GM19099 (cell line): ENCODE results near the gene PIK3C2G.

ENCODE experiments used
- POLR2A ChIP-seq: IDR thresholded peaks from 3 replicates; pipeline ENCODE4 v1.6.1; 2011; ENCODE audit warnings: low read depth; ENCODE audit not compliant: insufficient read length; ENCODE audit errors: extremely low read depth

The PIK3C2G gene

GRCh38 chr12:18564306-18564705 is 303.0 kb downstream of the PIK3C2G start:
- TF ChIP-seq POLR2A, result no peak

GRCh38 chr12:18567787-18568186 is 306.5 kb downstream of the PIK3C2G start:
- TF ChIP-seq POLR2A, result no peak

GRCh38 chr12:18570543-18570942 is 309.2 kb downstream of the PIK3C2G start:
- no peak for TF ChIP-seq POLR2A

- no peak for TF ChIP-seq POLR2A
Observed at GRCh38 chr12:18576104-18576626, 314.8 kb downstream of the PIK3C2G start.

GRCh38 chr12:18576648-18577047 is 315.3 kb downstream of the PIK3C2G start:
- TF ChIP-seq POLR2A, result no peak

- TF ChIP-seq POLR2A, result no peak
Observed at GRCh38 chr12:18578191-18578590, 316.9 kb downstream of the PIK3C2G start.

GRCh38 chr12:18580291-18580690 is 319.0 kb downstream of the PIK3C2G start:
- TF ChIP-seq POLR2A, result no peak

GRCh38 chr12:18580706-18581105 is 319.4 kb downstream of the PIK3C2G start:
- no peak for TF ChIP-seq POLR2A

GRCh38 chr12:18581232-18581962 is 320.1 kb downstream of the PIK3C2G start:
- TF ChIP-seq POLR2A, result no peak

GRCh38 chr12:18583655-18584054 is 322.3 kb downstream of the PIK3C2G start:
- no peak for TF ChIP-seq POLR2A

- TF ChIP-seq POLR2A, result no peak
Observed at GRCh38 chr12:18586581-18586980, 325.3 kb downstream of the PIK3C2G start.

GRCh38 chr12:18589316-18589715 is 328.0 kb downstream of the PIK3C2G start:
- no peak for TF ChIP-seq POLR2A

GRCh38 chr12:18591473-18591872 is 330.2 kb downstream of the PIK3C2G start:
- TF ChIP-seq POLR2A, result no peak

GRCh38 chr12:18595412-18595811 is 334.1 kb downstream of the PIK3C2G start:
- no peak for TF ChIP-seq POLR2A

GRCh38 chr12:18601962-18602361 is 340.6 kb downstream of the PIK3C2G start:
- TF ChIP-seq POLR2A, result no peak

GRCh38 chr12:18612971-18613370 is 351.7 kb downstream of the PIK3C2G start:
- no peak for TF ChIP-seq POLR2A

GRCh38 chr12:18620986-18621385 is 359.7 kb downstream of the PIK3C2G start:
- no peak for TF ChIP-seq POLR2A

- TF ChIP-seq POLR2A, result no peak
Observed at GRCh38 chr12:18629445-18629844, 368.1 kb downstream of the PIK3C2G start.

- no peak for TF ChIP-seq POLR2A
Observed at GRCh38 chr12:18629916-18630315, 368.6 kb downstream of the PIK3C2G start.
